ENCODE data around the gene PLEKHO1. TPM values are rescaled to one million over a fixed set of nuclear protein-coding genes. Genes with fewer than 3 reads are reported as not detected.

The PLEKHO1 gene
- total RNA-seq, 1 donor from 2014 or later = 41.6 TPM

GRCh38 chr1:150165622-150166612 lies 16.2 kb downstream of the PLEKHO1 start:
- intact Hi-C loops (cut with DNase I) = no loop called here
- H3K4me3 ChIP-seq = no peak overlapping the region
- DNase-seq = no peak
- H3K27ac ChIP-seq = peak overlapping the region; percentile 24
- no peak for ATAC-seq
- no peaks in the 10 kb centered on the region for H3K9me3 ChIP-seq
- H3K4me1 ChIP-seq = peaks cover 47% of the 10 kb centered on the region
- peak; percentile 55 for TF ChIP-seq CTCF (IDR thresholded peaks at IDR 0.05)
- H3K36me3 ChIP-seq = no peaks in the 10 kb centered on the region
- no peaks in the 10 kb centered on the region for H3K27me3 ChIP-seq (ENCODE audit: low read depth)

GRCh38 chr1:150168960-150169601 lies 19.4 kb downstream of the PLEKHO1 start:
- no peak overlapping the region for H3K4me3 ChIP-seq
- no peak overlapping the region for H3K27ac ChIP-seq
- no peaks in the 10 kb centered on the region for H3K9me3 ChIP-seq
- TF ChIP-seq CTCF (IDR thresholded peaks at IDR 0.05) = peak; percentile 72
- intact Hi-C loops (cut with DNase I) = no loop called here
- no peaks in the 10 kb centered on the region for H3K36me3 ChIP-seq
- H3K4me1 ChIP-seq = peaks cover 16% of the 10 kb centered on the region
- ATAC-seq (peak; percentile 51 to 66), DNase-seq (peak; percentile 80)
- H3K27me3 ChIP-seq (ENCODE audit: low read depth) = no peaks in the 10 kb centered on the region

GRCh38 chr1:150171801-150172200 lies 22.1 kb downstream of the PLEKHO1 start:
- ATAC-seq (no peak), DNase-seq (no peak)
- Histone ChIP-seq H3K27ac (no peak overlapping the region), H3K27me3 (ENCODE audit: low read depth) (no peaks in the 10 kb centered on the region), H3K36me3 (no peaks in the 10 kb centered on the region), H3K4me1 (no peaks in the 10 kb centered on the region), H3K9me3 (no peaks in the 10 kb centered on the region), H3K4me3 (no peak overlapping the region)
- no peak for TF ChIP-seq CTCF (IDR thresholded peaks at IDR 0.05)
- intact Hi-C loops (cut with DNase I) = loop anchor here (5.0 kb wide), 1 partner anchor 100 kb away; no protein-coding TSS in a partner anchor

- no peak overlapping the region for H3K27ac ChIP-seq
- H3K9me3 ChIP-seq = no peaks in the 10 kb centered on the region
- DNase-seq (no peak), ATAC-seq (no peak)
- H3K36me3 ChIP-seq = no peaks in the 10 kb centered on the region
- TF ChIP-seq CTCF (IDR thresholded peaks at IDR 0.05) = no peak
- intact Hi-C loops (cut with DNase I) = loop anchor here (5.0 kb wide), 1 partner anchor 101 kb away; no protein-coding TSS in a partner anchor
- no peaks in the 10 kb centered on the region for H3K27me3 ChIP-seq (ENCODE audit: low read depth)
- H3K4me3 ChIP-seq = no peak overlapping the region
- H3K4me1 ChIP-seq = no peaks in the 10 kb centered on the region
Measured at GRCh38 chr1:150173141-150173585, 23.4 kb downstream of the PLEKHO1 start.

- intact Hi-C loops (cut with DNase I) = no loop called here
- no peak overlapping the region for H3K4me3 ChIP-seq
- no peaks in the 10 kb centered on the region for H3K9me3 ChIP-seq
- H3K4me1 ChIP-seq = no peaks in the 10 kb centered on the region
- TF ChIP-seq CTCF (IDR thresholded peaks at IDR 0.05) = no peak
- ATAC-seq = no peak
- no peak overlapping the region for H3K27ac ChIP-seq
- H3K27me3 ChIP-seq (ENCODE audit: low read depth) = no peaks in the 10 kb centered on the region
- H3K36me3 ChIP-seq = no peaks in the 10 kb centered on the region
- no peak for DNase-seq
Measured at GRCh38 chr1:150176593-150176992, 26.9 kb downstream of the PLEKHO1 start.
